Smooth muscle cell (in vitro differentiated cells): ENCODE measurements around the gene KCNT1. TPM values are rescaled to one million over a fixed set of nuclear protein-coding genes. Genes with fewer than 3 reads are reported as not detected.

ENCODE experiments used
- polyA plus RNA-seq: library from polyadenylated mRNA; unstranded; fragments of >200 nt; fragmentation: Nextera tagmentation; extraction: Ambion mirVana; gene quantifications from 2 replicates; pipeline ENCODE4 v1.2.1, GENCODE V29; 2016
- total RNA-seq: library from RNA; depleted of rRNA; stranded (reverse); fragments of >200 nt; gene quantifications from 2 replicates; pipeline ENCODE4 v1.2.3, GENCODE V29; 2014

The KCNT1 gene
- total and polyA plus RNA-seq, 2 experiments from 2014 or later, result not detected

Other genes with a start within 250 kb of the KCNT1 start
- gene PPP1R26, start 222.4 kb upstream of the KCNT1 start, total RNA-seq, result 7.3 and 8.1 TPM in 2 replicates
- 6.2 and 7.7 TPM in 2 replicates for gene PPP1R26, start 222.4 kb upstream of the KCNT1 start, polyA plus RNA-seq
- gene MRPS2, start 201.5 kb upstream of the KCNT1 start, total RNA-seq, result 30.7 and 34.2 TPM in 2 replicates
- gene MRPS2, start 201.5 kb upstream of the KCNT1 start, polyA plus RNA-seq, result 49.0 and 52.6 TPM in 2 replicates
- 0.85 and 0.99 TPM in 2 replicates for gene LCN1, start 180.7 kb upstream of the KCNT1 start, total RNA-seq
- 3.5 and 5.6 TPM in 2 replicates for gene LCN1, start 180.7 kb upstream of the KCNT1 start, polyA plus RNA-seq
- not detected in 2 replicates for gene OBP2A, start 156.1 kb upstream of the KCNT1 start, total RNA-seq
- 0.61 TPM in 1 of 2 replicates, not detected in the other for gene OBP2A, start 156.1 kb upstream of the KCNT1 start, polyA plus RNA-seq
- gene PAEP, start 140.4 kb upstream of the KCNT1 start, total RNA-seq, result 1.4 and 6.3 TPM in 2 replicates
- gene PAEP, start 140.4 kb upstream of the KCNT1 start, polyA plus RNA-seq, result 5.3 TPM in 1 of 2 replicates, not detected in the other
- not detected in 2 replicates for gene GLT6D1, start 62.6 kb upstream of the KCNT1 start, total RNA-seq
- not detected in 2 replicates for gene GLT6D1, start 62.6 kb upstream of the KCNT1 start, polyA plus RNA-seq
- gene LCN9, start 38.9 kb upstream of the KCNT1 start, total RNA-seq, result 15.6 and 22.0 TPM in 2 replicates
- 20.8 and 45.2 TPM in 2 replicates for gene LCN9, start 38.9 kb upstream of the KCNT1 start, polyA plus RNA-seq
- not detected in 2 replicates for gene SOHLH1, start 2.7 kb upstream of the KCNT1 start, total RNA-seq
- not detected in 2 replicates for gene SOHLH1, start 2.7 kb upstream of the KCNT1 start, polyA plus RNA-seq
- gene CAMSAP1, start 205.4 kb downstream of the KCNT1 start, total RNA-seq, result 15.1 and 17.8 TPM in 2 replicates
- gene CAMSAP1, start 205.4 kb downstream of the KCNT1 start, polyA plus RNA-seq, result 5.3 and 5.4 TPM in 2 replicates